Activated gamma-delta T cell treated with anti-CD3 and anti-CD28 coated beads, Interleukin-2, amount 50 U/mL, for 16 hours (primary cell): ENCODE data around the gene BIRC7.

ENCODE experiments used
- DNase-seq: peaks from one replicate; pipeline ENCODE4 v3.0.0-alpha.2; 2020; ENCODE audit warnings: low read depth

Gene BIRC7

GRCh38 chr20:63281742-63282665 is 46.3 kb downstream of the BIRC7 start:
- DNase-seq, result no peak

- DNase-seq, result no peak
Measured at GRCh38 chr20:63282946-63283345, 47.2 kb downstream of the BIRC7 start.

DNA sequence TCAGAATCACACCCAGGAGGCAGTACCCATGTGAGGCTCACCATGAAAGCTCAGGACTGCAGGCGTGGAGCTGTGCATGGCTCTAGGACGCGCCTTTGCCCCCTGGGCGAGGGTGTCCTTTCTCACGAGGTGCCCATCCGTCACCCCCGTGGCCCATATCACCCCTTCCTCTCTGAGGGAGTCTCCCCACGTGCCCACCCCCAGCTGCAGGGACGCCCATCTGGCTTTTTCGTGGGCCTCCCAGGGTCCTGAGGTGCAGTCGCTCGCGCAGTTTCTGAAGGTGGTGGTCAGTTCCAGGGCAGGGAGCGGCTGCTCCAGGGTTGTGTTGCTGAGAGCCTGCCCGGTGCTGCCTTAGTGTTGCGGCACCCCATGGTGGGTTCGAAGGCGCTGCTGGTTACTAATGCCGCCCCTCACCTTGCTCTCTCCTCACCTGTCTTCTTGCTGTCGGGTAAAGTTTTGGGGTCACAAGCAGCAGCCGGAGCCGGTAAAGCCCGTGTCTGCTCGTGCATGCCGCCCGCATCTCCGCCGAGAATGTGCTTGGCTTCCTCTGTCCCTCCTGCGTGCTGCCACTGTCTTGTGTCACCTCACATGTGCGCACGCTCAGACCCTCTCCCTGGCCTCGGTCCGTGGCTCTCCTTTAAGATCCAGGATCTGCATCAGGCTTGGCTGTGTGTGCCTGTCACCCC is 47.8 kb downstream of the BIRC7 start:
- DNase-seq, result no peak

DNA sequence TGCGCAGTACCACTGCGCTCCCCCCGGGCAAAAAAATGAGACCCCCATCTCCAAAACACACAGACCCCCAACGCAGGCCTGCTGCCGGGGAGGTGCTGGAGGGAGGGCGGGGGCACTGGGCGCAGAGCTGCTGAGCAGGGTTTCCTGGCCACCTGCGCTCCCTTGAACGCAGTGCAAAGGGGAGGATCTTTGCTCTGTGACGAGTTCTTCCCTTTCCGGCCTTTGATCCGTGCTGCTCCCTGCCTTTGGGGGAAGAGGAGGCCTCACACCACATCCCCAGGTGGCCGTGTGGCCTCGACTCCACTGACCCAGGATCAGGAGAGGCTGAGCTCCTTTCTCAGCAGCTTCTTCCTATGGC is 48.4 kb downstream of the BIRC7 start:
- no peak for DNase-seq

DNA sequence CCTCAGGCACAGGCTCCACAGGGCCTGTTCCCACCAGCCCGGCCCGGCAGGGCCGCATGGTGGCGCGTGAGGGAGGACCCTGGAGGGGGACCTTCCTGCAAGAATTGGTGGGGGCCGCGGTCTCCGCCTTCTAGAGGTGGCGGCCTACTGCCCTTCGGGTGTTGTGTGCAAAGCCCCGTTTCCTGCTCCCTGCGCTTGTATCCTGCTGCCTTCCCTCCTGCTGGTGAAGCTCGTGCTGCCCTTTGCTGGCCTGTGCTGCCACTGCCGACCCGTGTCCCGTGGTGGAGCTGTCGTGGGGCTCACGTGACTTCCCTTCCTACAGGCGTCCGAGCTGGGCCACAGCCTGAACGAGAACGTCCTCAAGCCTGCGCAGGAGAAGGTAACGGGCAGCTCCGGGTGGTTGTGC is 48.8 kb downstream of the BIRC7 start:
- no peak for DNase-seq

DNA sequence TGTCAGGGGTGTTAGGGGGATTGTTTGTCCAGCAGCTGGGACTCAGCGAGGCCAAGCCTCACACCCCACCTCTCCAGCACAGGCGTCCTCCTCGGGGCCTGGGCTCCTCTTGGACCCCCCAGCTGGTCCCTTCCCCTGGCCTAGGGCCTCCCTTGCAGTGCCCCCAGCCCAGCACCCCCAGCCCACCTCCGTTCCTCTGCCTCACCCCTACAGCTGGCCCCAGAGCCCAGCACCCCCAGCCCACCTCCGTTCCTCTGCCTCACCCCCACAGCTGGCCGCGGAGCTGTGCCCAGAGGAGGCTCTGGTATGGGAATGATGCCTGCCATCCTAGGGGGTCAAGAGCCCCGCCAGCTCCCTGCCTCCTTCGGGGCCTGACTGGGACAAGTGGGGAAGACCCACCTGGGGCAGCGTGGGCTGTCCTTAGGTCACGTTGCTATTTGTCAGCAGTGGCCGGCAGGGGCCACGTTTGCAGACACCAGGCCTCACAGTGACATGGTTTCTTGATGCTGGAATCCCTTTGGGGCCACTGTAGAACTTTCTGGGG is 49.3 kb downstream of the BIRC7 start:
- DNase-seq, result no peak

DNA sequence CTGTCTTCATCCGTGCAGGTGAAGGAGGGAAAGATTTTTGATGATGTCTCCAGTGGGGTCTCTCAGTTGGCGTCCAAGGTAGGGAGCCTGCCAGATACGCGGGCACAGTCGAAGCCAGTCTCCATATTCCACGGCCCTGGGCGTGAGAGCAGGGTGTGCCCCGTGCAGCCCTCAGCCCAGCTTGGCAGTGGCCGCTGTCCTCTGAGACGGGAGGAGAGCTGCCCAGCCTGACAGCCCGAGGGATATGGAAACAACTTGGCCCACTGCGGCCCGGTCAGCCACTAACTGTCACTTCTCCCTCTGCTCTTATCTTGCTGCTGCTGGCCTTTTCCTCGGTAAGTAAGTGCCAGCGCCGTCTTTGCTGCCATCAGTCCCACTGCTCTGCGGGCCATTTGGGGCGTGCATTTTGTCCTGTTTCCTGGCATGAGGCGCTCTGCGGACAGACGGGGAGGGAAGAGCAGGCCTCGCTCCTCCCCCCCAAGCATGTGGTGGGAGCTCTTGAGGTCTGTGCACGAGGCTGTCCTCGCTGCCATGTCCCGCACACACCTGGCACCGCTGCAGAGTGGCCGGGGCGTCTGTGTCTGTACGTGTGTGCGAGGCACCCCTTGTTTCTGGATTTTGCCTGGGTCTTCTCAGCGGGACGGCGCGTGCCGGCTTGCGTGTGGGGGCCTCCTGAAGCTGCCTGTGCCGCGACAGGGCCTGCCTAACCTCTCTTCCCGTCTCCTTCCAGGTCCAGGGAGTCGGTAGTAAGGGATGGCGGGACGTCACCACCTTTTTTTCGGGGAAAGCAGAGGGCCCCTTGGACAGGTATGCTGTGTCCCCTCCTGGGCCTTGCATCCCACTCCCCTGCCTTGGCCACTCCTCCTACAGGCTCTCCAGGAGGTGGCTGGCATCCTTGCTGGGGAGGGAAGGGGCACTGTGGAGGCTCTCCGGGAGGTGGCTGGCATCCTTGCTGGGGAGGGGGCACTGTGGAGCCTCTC is 50.2 kb downstream of the BIRC7 start:
- DNase-seq, result no peak

- no peak for DNase-seq
Measured at GRCh38 chr20:63286781-63287696, 51.3 kb downstream of the BIRC7 start.

GRCh38 chr20:63287697-63288580 is 52.2 kb downstream of the BIRC7 start:
- DNase-seq, result no peak

- no peak for DNase-seq
Measured at GRCh38 chr20:63288581-63289251, 53.0 kb downstream of the BIRC7 start.

DNA sequence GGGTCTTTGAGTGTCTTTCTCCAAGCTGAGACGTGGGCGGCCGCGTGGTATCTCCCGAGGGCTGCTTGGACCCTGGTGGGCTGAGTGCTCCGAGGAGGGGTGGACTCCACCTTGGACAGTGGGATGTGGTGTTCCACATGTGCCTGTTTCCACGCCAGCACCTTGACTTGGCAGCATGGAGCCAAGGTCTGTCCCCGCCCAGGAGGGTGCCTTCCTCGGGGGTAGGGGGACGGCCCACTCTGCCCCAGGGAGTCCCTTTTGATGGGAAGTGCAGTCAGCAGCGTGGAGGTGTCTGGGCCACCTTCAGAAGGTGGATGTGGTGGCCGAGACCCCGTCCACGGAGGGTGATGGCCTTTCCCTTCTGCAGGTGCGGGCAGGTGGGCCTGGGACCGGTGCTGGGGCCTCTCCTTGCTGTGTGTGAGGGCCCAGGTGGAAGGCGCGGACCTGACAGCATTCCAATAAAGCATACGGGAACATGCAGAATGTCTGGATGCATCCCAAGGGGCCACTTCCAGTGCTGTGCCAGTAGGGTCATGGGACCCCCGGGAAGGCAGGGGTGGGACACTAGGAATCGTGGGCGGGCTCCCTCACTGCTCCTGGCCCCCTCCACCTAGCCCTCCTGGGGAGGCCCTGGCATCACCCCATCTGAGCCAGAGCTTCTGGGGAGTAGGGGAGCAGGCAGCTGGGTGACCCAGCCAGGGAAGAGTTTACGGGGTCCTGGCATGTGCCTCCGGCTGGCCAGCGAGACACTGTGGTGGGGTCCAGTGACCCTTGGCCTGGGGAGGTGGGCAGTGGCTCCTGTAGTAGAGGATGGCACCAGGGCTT is 53.8 kb downstream of the BIRC7 start:
- no peak for DNase-seq
